Memory B cell (primary cell): Measurements from ENCODE around the gene TCF3.

Experiments used
- ATAC-seq: fragments of 150-1000 bp; cut with Tn5 transposase; 2 replicates; pipeline ENCODE4 v1.10.0; 2021; ENCODE audit warnings: low read depth, mild to moderate bottlenecking, moderate library complexity
- DNase-seq, 2 donors: peaks; one replicate each; pipeline ENCODE4 v3.0.0; 2022; ENCODE audit warnings: low spot score in 2 of 2
- H3K27ac Mint-ChIP-seq: one replicate; pipeline ENCODE4 v1.8.0; 2022; ENCODE audit warnings: mild to moderate bottlenecking, moderate library complexity, mixed read lengths
- H3K27me3 Mint-ChIP-seq: one replicate; pipeline ENCODE4 v1.8.0; 2022; ENCODE audit warnings: mixed read lengths
- H3K36me3 Mint-ChIP-seq: one replicate; pipeline ENCODE4 v1.8.0; 2022; ENCODE audit warnings: mild to moderate bottlenecking, mixed read lengths
- H3K4me1 Mint-ChIP-seq: one replicate; pipeline ENCODE4 v1.8.0; 2022; ENCODE audit warnings: mixed read lengths
- H3K4me3 Mint-ChIP-seq: one replicate; pipeline ENCODE4 v1.8.0; 2022; ENCODE audit warnings: mild to moderate bottlenecking, moderate library complexity, mixed read lengths
- H3K9me3 Mint-ChIP-seq: one replicate; pipeline ENCODE4 v1.8.0; 2022; ENCODE audit warnings: mixed read lengths

TCF3 gene

DNA sequence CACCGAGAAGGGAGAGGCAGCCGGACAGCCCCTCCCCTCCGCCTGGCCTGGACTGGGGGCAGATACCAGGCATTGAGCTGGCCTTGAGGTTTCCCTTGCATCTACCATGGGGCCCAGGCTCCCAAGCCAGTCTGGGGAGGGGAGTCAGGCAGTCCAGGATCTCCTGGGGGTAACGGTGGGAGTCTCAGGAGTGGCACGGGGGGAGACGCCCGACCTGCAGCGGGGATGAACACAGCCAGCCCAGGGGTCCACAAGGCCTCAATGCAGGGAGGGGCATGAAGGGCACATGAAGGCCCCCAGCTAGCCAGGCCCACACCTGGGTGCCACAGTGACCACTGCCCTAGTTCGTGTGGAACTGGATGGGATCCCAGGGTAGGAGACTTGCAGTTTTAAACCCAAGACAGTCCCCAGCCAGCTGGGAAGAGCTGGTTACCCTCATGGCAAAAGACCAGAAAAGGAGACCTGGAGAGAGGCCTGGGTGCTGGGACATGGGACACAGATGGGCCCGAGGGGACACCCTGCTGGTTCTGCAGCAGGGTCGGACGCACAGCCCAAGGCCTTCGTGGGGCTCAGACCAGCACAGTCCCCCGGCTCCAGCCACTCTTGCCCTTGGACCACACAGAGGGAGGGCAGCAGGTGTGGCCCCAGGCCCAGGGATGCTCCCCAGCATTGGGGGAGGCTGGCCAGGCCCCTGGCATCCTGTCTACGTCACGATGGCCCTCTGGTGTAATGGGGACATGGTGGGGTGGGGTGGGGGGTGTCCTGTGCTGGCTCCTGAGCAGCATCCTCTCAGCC, 42.5 kb downstream of the TCF3 start:
- Mint-ChIP-seq H3K27me3 (no peaks in the 10 kb centered on the region), H3K27ac (no peak overlapping the region), H3K36me3 (peaks cover 20% of the 10 kb centered on the region), H3K4me1 (peaks cover 14% of the 10 kb centered on the region), H3K9me3 (no peaks in the 10 kb centered on the region), H3K4me3 (no peak overlapping the region)
- ATAC-seq = no peak
- DNase-seq = no peak

DNA sequence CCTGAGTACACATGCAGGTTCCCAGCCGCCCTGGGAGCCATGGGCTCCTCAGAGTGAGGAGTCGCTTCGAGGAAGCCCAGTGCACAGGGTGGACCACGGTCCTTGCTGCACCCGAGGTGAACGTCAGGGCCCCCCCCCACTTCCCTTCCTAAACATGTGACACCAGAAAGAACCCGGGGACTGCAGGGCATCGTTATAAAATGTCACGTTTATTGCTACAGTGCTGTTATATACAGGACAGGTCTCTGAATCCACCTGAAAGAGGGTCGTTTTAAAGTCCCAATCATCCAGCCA, 43.4 kb downstream of the TCF3 start:
- no peaks in the 10 kb centered on the region for H3K27me3 Mint-ChIP-seq
- H3K27ac Mint-ChIP-seq = no peak overlapping the region
- peaks cover 12% of the 10 kb centered on the region for H3K36me3 Mint-ChIP-seq
- DNase-seq (no peak), ATAC-seq (no peak)
- H3K4me1 Mint-ChIP-seq = peaks cover 14% of the 10 kb centered on the region
- H3K4me3 Mint-ChIP-seq = no peak overlapping the region
- no peaks in the 10 kb centered on the region for H3K9me3 Mint-ChIP-seq

DNA sequence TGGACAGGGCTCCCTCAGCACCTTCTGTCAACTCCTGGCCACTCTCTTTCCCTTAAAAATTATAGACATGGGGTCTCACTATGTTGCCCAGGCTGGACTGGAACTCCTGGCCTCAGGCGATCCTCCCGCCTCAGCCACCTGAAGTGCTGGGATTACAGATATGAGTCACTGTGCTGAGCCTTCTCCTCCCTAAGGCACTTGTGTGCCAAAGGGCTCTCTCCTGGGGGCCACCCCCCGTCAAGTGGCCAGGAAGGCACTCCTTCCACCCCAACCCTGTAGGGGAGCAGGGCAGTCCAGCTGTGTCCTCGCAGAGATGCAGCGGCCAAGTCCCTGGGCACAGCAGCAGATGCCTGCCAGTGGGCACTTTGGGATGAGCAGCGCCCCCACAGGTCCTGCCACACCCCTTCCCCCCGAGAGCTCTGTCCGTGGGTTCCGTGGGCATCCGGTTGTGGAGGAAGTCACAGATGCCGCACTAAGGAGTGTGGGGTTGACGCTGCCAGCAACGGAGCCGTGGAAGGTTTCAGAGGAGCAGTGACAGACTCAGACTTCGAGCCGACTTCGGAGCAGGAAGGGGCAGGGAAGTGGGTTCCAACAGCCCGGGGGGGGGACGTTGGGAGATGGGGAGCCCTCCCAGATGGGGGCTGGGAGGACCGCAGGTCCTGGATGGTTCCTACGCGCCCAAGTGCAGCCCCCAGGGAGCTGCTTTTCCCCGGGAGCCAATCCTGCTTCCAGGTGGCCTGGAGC, 43.9 kb downstream of the TCF3 start:
- ATAC-seq = no peak
- Mint-ChIP-seq H3K4me1 (peaks cover 14% of the 10 kb centered on the region), H3K4me3 (peak overlapping the region; percentile 61), H3K27me3 (no peaks in the 10 kb centered on the region), H3K9me3 (no peaks in the 10 kb centered on the region), H3K36me3 (peaks cover 9% of the 10 kb centered on the region), H3K27ac (no peak overlapping the region)
- DNase-seq = no peak

DNA sequence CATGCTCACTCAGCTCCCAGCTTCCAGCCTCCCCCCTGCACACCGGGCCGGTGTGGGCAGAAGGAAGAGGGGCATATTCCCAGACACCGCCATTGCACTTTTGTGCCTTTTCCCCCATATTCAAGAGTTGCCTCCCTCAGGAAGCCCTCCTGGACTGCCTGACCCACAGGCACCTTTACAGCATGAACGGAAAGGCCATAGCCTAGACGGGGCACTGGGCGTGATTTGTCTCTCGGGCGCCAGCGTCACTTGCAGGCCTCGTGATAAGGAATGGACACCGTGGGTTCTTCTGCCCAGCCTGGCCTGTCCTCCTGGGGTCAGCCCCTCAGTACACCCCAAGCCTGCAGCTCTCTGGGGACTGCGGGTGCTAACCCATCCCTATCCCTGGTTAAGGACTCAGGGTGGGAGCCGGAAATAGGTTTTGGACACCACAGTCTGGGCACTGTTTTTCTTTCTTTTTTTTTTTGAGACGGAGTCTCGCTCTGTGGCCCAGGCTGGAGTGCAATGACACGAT, 46.2 kb downstream of the TCF3 start:
- Mint-ChIP-seq H3K4me3 (peak overlapping the region; percentile 97), H3K4me1 (peaks cover 18% of the 10 kb centered on the region), H3K27me3 (no peaks in the 10 kb centered on the region), H3K36me3 (peaks cover 2% of the 10 kb centered on the region), H3K9me3 (no peaks in the 10 kb centered on the region), H3K27ac (peak overlapping the region; percentile 95)
- ATAC-seq (no peak), DNase-seq (no peak)

DNA sequence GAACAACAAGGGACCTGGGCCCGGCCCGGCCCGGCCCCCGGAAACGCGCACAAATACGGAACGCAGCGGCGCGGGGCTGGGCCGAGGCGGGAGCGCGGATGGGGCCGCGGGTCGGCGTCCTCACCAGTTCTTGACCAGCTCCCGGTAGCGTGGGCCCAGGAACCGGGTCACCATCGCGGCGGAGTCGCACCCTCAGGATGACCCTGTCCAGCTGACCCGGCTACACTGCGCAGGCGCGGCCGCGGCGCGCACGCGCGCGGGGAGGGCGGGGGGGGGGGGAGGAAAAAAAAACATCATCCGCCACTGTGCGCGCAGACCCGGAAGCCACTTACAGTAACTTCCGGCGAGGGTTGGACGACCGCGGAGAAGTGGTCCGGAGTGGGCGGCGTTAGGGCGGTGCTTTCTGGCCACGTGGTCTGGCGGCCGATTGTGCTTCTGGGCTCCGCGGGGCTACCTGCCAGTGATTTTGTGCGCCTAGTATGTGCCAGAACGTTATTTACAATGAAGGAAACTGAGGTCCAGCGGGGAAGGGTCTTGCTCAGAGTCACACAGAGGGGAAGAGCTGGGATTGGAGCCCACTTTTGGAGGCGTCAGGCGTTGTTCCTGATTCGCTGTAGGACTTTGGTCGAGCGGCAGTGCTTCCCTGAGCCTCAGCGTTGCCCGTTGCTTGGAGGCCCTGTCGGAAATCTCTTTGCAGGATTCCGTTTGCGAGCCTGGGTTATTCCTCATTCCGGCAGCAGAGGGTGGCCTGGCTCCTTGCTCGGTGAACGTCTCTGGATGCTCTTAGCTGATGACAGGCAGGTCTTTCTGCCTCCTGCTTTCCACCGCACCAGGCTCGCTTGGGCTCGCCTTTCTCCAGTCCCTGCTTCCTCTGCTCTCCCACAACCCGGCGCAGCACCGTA, 46.9 kb downstream of the TCF3 start, which contains the start of gene UQCR11:
UQCR11 (minus strand) TSS at position 227 of the 902 bp plus-strand sequence; CDS start at position 174, 53 bp downstream.
- DNase-seq (peak; percentile 84 to 89), ATAC-seq (peak; percentile 91)
- H3K27me3 Mint-ChIP-seq = no peaks in the 10 kb centered on the region
- H3K36me3 Mint-ChIP-seq = peaks cover 2% of the 10 kb centered on the region
- no peaks in the 10 kb centered on the region for H3K9me3 Mint-ChIP-seq
- peaks cover 18% of the 10 kb centered on the region for H3K4me1 Mint-ChIP-seq
- H3K27ac Mint-ChIP-seq = peak within 1 kb of the TSS; percentile 95
- peak within 1 kb of the TSS; percentile 97 for H3K4me3 Mint-ChIP-seq

DNA sequence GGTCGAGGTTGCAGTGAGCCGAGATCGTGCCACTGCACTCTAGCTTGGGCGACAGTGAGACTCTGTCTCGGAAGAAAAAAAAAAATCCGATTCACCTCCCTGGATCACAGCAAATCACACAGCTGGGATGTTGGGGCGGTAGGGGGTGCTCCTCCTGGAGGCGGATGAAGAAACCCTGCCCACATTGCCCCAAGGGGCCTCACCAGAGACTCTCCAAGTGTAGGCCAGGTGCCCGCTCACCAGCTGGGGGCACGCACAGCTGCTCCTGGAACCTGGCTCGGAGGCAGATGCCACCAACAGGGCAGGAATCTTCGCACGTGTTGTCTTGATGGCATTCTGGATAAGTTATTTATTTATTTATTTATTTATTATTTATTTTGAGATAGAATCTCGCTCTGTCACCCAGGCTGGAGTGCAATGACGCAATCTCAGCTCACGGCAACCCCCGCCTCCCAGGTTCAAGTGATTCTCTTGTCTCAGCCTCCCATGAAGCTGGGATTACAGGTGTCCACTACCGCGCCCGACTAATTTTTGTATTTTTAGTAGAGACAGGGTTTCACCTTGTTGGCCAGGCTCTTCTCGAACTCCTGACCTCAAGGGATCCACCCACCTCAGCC, 50.2 kb downstream of the TCF3 start:
- Mint-ChIP-seq H3K27ac (no peak overlapping the region), H3K4me1 (peaks cover 15% of the 10 kb centered on the region)

DNA sequence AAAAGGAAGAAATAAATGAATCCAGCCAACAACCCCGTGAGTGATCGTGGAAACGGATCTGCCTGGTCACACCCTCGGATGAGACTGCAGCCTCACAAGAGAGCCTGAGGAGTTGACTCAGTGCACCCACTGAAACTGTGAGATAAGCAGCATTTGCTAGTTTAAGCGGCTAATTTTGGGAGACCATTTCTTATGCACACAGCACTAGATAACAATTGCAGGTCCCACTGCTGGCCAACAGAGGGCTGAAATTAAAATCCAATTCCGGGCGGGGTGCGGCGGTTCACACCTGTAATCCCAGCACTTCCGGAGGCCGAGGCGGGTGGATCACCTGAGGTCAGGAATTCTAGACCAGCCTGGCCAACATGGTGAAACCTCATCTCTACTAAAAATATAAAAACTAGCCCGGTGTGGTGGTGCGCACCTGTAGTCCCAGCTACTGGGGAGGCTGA, 50.8 kb downstream of the TCF3 start:
- no peak for ATAC-seq
- no peak overlapping the region for H3K27ac Mint-ChIP-seq
- H3K9me3 Mint-ChIP-seq = no peaks in the 10 kb centered on the region
- no peak for DNase-seq
- H3K4me1 Mint-ChIP-seq = peaks cover 16% of the 10 kb centered on the region
- H3K27me3 Mint-ChIP-seq = no peaks in the 10 kb centered on the region
- H3K36me3 Mint-ChIP-seq = peaks cover 9% of the 10 kb centered on the region
- H3K4me3 Mint-ChIP-seq = no peak overlapping the region

More for the DNA sequence above, 50.2 kb downstream of the TCF3 start:
- Mint-ChIP-seq H3K9me3 (no peaks in the 10 kb centered on the region), H3K4me3 (no peak overlapping the region), H3K36me3 (peaks cover 8% of the 10 kb centered on the region), H3K27me3 (no peaks in the 10 kb centered on the region)
- ATAC-seq (no peak), DNase-seq (no peak)

DNA sequence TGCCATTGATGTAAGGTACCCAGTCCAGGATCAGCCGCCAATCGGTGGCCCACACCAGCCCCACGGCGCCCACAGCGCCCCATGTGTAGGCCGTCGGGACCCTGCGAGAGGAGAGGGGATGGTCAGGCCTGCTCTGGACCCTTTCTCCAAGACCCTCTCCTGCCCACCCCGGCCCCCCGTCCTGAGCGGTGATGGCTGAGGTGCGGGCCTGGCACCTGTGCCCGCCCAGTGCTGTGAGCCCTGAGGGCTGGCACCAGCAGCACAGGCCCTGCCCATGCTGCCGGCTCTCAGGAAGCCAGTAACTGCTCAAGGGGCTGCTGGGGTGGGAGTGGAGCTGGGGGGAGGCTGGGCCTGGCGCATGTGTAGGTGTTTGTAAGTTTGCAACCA, 53.0 kb downstream of the TCF3 start:
- H3K27me3 Mint-ChIP-seq = no peaks in the 10 kb centered on the region
- H3K9me3 Mint-ChIP-seq = no peaks in the 10 kb centered on the region
- no peak for DNase-seq
- no peak for ATAC-seq
- H3K27ac Mint-ChIP-seq = no peak overlapping the region
- peaks cover 10% of the 10 kb centered on the region for H3K4me1 Mint-ChIP-seq
- no peak overlapping the region for H3K4me3 Mint-ChIP-seq
- peaks cover 10% of the 10 kb centered on the region for H3K36me3 Mint-ChIP-seq

DNA sequence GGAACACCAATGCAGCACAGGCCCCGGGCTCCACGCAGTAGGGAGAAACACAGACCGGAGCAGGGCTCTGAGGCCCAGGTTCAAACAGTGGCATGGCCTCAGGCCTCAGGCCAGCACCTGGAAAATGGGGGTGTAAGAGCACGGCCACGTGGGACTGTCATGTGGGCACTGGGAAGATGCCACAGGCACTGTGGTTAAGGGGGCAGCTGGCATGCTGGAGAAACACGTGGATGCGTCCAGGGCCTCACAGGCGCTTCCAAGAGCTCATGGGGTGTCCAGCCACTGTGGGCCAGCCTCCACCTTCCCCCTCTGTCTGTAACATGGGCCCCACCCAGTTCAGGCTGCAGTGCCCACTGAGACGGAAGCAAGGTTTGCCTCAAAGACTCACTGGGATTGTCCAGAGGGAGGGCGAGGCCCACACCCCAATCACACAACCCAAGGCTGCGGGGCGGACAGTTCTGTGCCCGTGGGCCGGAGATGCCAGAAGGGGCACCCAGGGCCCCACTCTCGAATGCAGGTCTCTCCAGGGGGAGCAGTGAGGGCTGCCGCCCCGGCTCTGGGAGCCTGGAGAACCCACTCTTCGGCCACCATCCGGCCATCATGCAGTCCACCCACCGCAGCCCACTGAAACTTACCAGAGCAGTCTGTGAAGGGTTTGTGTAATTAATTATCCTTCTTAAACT, 53.5 kb downstream of the TCF3 start:
- H3K27ac Mint-ChIP-seq = no peak overlapping the region
- H3K36me3 Mint-ChIP-seq = peaks cover 10% of the 10 kb centered on the region
- no peak for ATAC-seq
- H3K9me3 Mint-ChIP-seq = no peaks in the 10 kb centered on the region
- no peak for DNase-seq
- H3K27me3 Mint-ChIP-seq = no peaks in the 10 kb centered on the region
- H3K4me1 Mint-ChIP-seq = peaks cover 10% of the 10 kb centered on the region
- no peak overlapping the region for H3K4me3 Mint-ChIP-seq

DNA sequence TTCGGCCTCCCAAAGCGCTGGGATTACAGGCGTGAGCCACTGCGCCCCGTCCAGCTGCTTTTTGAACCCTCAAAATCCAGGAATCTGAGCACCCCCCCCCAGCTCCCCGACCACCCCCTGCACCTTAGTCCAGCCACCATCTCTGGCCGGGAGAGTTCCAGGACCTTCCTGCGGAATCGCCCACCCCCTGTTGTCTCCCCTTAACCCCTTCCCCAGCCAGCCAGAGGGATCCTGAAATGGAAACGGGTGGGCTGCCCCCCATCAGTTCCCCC, 59.0 kb downstream of the TCF3 start:
- no peaks in the 10 kb centered on the region for H3K27me3 Mint-ChIP-seq
- H3K4me1 Mint-ChIP-seq = peaks cover 18% of the 10 kb centered on the region
- H3K9me3 Mint-ChIP-seq = no peaks in the 10 kb centered on the region
- DNase-seq (no peak), ATAC-seq (no peak)
- H3K4me3 Mint-ChIP-seq = peak overlapping the region; percentile 91
- H3K36me3 Mint-ChIP-seq = peaks cover 9% of the 10 kb centered on the region
- peak overlapping the region; percentile 57 for H3K27ac Mint-ChIP-seq

DNA sequence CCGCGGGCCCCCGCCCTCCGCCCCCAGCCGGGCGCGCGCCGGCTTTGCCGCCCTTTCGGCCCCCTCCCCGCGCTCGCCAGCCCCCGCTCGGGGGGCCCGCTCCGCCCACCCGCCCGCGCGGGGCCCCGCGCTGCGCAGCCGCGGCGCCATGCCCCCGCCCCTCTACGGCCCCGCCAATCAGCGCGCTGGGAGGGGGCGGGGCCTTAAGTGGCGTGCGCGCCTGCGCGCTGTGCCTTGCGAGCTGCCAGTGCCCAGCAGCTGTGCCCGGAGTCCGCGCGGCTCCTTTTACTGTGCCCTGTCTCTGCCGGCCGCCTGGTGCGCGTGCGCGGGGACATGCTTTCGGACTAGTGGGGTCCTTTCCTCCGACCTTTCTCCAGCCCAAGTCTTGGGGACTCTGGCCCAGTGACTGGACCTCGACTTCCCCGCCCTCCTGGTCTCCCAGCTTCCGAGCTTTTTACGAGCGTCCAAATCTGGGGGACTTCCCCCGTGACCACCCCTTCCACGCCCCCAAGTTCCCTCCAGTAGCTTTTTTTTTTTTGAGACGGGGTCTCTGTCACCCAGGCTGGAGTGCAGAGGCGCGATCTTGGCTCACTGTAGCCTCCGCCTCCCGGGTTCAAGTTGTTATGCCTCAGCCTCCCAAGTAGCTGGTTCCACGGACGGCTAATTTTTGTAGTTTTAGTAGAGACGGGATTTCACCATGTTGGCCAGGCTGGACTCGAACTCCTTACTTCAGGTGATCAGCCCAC, 59.5 kb downstream of the TCF3 start, which contains the start of gene MBD3:
MBD3 (minus strand) TSS at position 111 of the 746 bp plus-strand sequence. CDS start 234 bp downstream, outside the sequence.
- H3K27ac Mint-ChIP-seq = peak within 1 kb of the TSS; percentile 57

DNA sequence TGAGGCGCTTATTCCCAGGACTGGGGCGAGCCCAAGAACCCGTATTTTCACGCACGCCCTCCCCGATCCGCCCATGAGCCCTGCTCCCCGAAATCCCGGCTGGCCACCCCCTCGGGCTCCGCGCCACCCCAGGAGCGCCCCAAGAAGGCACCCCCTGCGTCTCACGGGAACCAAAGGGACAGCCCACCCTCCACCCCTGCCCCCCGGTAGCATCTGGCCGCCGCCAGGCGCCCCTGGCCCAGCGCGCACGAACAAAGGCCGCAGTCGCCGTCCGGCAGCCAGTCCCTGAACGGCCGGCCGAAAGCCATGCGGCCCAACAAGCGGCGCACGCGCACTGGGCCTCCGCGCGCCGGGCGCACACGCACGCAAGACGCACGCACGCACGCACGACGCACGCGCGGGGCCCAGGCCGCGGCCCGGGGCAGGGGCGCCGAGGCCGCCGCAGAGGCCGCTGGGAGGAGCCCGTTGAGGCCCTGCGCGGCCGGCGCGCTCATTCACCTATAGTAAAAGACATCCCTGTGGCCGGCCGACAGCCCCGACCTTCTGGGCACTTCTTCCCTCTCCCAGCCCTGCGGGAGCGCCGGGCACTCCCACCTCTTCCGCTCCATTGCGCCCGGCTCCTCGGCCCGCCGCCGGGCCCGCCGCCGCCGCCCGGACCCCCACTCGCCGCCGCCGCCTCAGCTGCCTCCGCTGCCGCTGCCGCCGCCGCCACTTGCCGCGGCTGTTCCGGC, 60.2 kb downstream of the TCF3 start:
- ATAC-seq = peak; percentile 84
- peak; percentile 77 to 85 for DNase-seq
- H3K36me3 Mint-ChIP-seq = peaks cover 4% of the 10 kb centered on the region
- H3K27me3 Mint-ChIP-seq = no peaks in the 10 kb centered on the region
- peaks cover 13% of the 10 kb centered on the region for H3K4me1 Mint-ChIP-seq
- H3K27ac Mint-ChIP-seq = peak overlapping the region; percentile 57
- peak overlapping the region; percentile 85 for H3K4me3 Mint-ChIP-seq
- no peaks in the 10 kb centered on the region for H3K9me3 Mint-ChIP-seq

More for the DNA sequence above, 59.5 kb downstream of the TCF3 start, which contains the start of gene MBD3:
- DNase-seq (peak in 1 of 2 donors; percentile 82), ATAC-seq (peak; percentile 78)
- peaks cover 18% of the 10 kb centered on the region for H3K4me1 Mint-ChIP-seq
- no peaks in the 10 kb centered on the region for H3K27me3 Mint-ChIP-seq
- peak within 1 kb of the TSS; percentile 91 for H3K4me3 Mint-ChIP-seq
- H3K9me3 Mint-ChIP-seq = no peaks in the 10 kb centered on the region
- H3K36me3 Mint-ChIP-seq = peaks cover 9% of the 10 kb centered on the region
